Measurements from ENCODE around the gene C17orf50.

DNA sequence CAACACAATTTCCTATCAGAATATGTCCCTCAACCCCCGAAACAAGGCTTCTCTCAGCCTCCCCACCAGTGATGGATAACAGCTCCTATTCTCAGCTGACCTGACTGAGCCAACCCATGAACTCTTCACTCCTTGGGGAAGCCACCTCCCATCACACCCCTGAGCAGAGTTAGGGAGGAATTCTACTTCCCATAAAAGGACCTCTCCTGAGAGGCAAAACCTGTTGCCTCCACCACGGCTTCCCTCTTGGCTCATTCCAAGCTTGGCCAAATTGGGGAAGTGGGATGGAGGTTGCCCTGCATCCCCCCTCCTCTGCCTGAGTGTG is 34.9 kb upstream of the C17orf50 start:
- no peak for TF ChIP-seq POLR2A (IDR thresholded peaks at IDR 0.05)
- TF ChIP-seq, protein P1, sequence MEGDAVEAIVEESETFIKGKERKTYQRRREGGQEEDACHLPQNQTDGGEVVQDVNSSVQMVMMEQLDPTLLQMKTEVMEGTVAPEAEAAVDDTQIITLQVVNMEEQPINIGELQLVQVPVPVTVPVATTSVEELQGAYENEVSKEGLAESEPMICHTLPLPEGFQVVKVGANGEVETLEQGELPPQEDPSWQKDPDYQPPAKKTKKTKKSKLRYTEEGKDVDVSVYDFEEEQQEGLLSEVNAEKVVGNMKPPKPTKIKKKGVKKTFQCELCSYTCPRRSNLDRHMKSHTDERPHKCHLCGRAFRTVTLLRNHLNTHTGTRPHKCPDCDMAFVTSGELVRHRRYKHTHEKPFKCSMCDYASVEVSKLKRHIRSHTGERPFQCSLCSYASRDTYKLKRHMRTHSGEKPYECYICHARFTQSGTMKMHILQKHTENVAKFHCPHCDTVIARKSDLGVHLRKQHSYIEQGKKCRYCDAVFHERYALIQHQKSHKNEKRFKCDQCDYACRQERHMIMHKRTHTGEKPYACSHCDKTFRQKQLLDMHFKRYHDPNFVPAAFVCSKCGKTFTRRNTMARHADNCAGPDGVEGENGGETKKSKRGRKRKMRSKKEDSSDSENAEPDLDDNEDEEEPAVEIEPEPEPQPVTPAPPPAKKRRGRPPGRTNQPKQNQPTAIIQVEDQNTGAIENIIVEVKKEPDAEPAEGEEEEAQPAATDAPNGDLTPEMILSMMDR (IDR thresholded peaks at IDR 0.05): no peak

All from tibial nerve (tissue), 3 donors.